Common myeloid progenitor, CD34-positive (primary cell): ENCODE measurements around the gene MOCS3.

ENCODE experiments used
- CTCF ChIA-PET: fragments of 350-600 bp; sonication (Branson Sonifier 250); formaldehyde crosslinking; loops from one replicate; lab custom pipeline; 2021; ENCODE audit warnings: antibody characterized with exemption; lab: Charles Lee
- POLR2A ChIA-PET: fragments of 350-600 bp; sonication (Branson Sonifier 250); formaldehyde crosslinking; loops from one replicate; lab custom pipeline; 2021; ENCODE audit warnings: antibody characterized with exemption; lab: Charles Lee
- DNase-seq, 3 donors: peaks; one replicate each; pipeline versions ENCODE4 v3.0.0 to v3.0.0-alpha.2; 2013
- H3K27ac ChIP-seq, 2 experiments: 1 replicate in 1 of 2; 2 replicates in 1 of 2; pipeline ENCODE4 v1.7.0; 2013; ENCODE audit warnings: inconsistent platforms in 2 of 2, low read length in 2 of 2, mild to moderate bottlenecking in 2 of 2, low read depth in 1 of 2, moderate library complexity in 1 of 2; ENCODE audit not compliant: severe bottlenecking in 2 of 2, insufficient read depth in 1 of 2, poor library complexity in 1 of 2
- H3K27me3 ChIP-seq, 5 experiments: replicated peaks in 2 of 5; 1 replicate in 3 of 5; 2 replicates in 2 of 5; pipeline versions ENCODE4 v1.6.1 to v1.7.0; 2013; ENCODE audit warnings: low read length in 4 of 5, mild to moderate bottlenecking in 2 of 5, moderate library complexity in 2 of 5, inconsistent platforms in 1 of 5; ENCODE audit not compliant: insufficient read depth in 5 of 5, control insufficient read depth in 4 of 5
- H3K36me3 ChIP-seq, 4 experiments: 1 replicate in 2 of 4; 2 replicates in 2 of 4; pipeline versions ENCODE4 v1.6.1 to v1.7.0; 2013; ENCODE audit warnings: low read length in 3 of 4, control low read depth in 1 of 4, mild to moderate bottlenecking in 1 of 4; ENCODE audit not compliant: control insufficient read depth in 4 of 4, insufficient read depth in 4 of 4
- H3K4me1 ChIP-seq, 4 experiments: 1 replicate in 3 of 4; 2 replicates in 1 of 4; pipeline versions ENCODE4 v1.6.1 to v1.7.1; 2013; ENCODE audit warnings: low read length in 3 of 4, mild to moderate bottlenecking in 3 of 4, control low read depth in 1 of 4, inconsistent platforms in 1 of 4, moderate library complexity in 1 of 4; ENCODE audit not compliant: control insufficient read depth in 4 of 4, insufficient read depth in 4 of 4; ENCODE audit errors: control extremely low read depth in 1 of 4
- H3K4me3 ChIP-seq, 7 experiments: 1 replicate in 4 of 7; 2 replicates in 3 of 7; pipeline versions ENCODE4 v1.5.1 to v1.7.0; 2013; ENCODE audit warnings: mild to moderate bottlenecking in 7 of 7, low read length in 6 of 7, moderate library complexity in 6 of 7, inconsistent platforms in 2 of 7, low read depth in 2 of 7, control low read depth in 1 of 7; ENCODE audit not compliant: insufficient read depth in 4 of 7, control insufficient read depth in 1 of 7; ENCODE audit errors: extremely low read depth in 1 of 7
- H3K9me3 ChIP-seq, 5 experiments: 1 replicate in 4 of 5; 2 replicates in 1 of 5; pipeline versions ENCODE4 v1.6.1 to v1.7.1; 2013; ENCODE audit warnings: low read length in 4 of 5, mild to moderate bottlenecking in 2 of 5, inconsistent platforms in 1 of 5, low read depth in 1 of 5, moderate library complexity in 1 of 5; ENCODE audit not compliant: control insufficient read depth in 4 of 5, insufficient read depth in 2 of 5; ENCODE audit errors: control extremely low read depth in 1 of 5
- WGBS: methylation state at CpG from one replicate; pipeline ENCODE4 v1.1.5; 2013; ENCODE audit not compliant: insufficient coverage; 5-methylcytosine and 5-hydroxymethylcytosine counted together

The MOCS3 gene

DNA sequence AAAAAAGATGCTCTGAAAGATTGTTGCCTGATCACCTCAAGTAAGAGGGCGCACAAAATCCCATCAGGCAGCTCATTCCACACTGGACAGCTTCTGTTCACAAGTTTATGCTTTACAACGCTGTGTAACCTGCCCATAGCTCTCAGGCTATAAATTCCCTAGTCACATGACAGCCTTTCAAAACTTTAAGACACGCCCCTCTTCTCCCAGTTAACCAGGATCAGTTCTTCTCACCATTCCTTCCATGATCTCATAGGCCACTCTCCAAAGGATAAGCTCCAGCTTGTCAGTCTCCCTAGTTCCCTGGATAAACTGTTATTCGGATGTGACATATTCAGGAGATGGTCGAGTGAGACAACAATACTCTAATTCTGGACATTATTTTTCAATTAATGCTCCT lies 42.4 kb upstream of the MOCS3 start:
- POLR2A ChIA-PET, result interaction anchor here (1.6 kb wide), 1 partner anchor 15 kb away, joined by 6 read pairs; the partner anchor contains the start of gene ADNP
- Histone ChIP-seq H3K4me3 (no peak overlapping the region), H3K36me3 (peaks cover 10 to 40% (median 16%) of the 10 kb centered on the region in 4 experiments), H3K27ac (peak overlapping the region in 1 of 2 experiments; percentile 45), H3K27me3 (no peaks in the 10 kb centered on the region), H3K9me3 (no peaks in the 10 kb centered on the region), H3K4me1 (peaks cover 2 to 26% (median 10%) of the 10 kb centered on the region in 4 experiments)
- 55% methylated on average over 3 of the region's 5 CpGs for WGBS
- DNase-seq, result no peak
- CTCF ChIA-PET, result interaction anchor here (0.9 to 3.9 kb wide), 5 partner anchors 10 to 124 kb away, joined by 3 to 29 read pairs (median 4); partner anchors contain the start of genes ADNP and BCAS4

DNA sequence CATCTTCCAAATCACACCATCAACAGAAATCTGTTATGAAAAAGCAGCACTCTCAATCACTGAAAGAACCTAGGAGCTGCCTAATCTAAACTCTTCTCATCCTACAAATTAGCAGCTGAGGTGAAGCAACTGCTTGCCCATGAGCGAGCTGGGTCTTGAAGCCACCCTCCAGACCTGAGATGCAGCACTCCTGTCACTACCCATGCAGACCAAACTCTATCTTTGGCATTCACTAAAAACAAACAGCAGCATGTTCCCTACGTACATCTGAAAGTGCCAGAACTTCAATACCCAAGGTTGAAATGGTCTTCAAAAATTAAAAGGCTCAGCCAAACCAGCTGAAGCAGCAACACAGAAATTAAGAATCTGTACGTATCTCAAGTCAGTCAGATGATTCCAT lies 41.7 kb upstream of the MOCS3 start:
- Histone ChIP-seq H3K4me3 (no peak overlapping the region), H3K4me1 (peaks cover 5 to 33% (median 12%) of the 10 kb centered on the region in 4 experiments), H3K36me3 (peaks cover 10 to 39% (median 16%) of the 10 kb centered on the region in 4 experiments), H3K27ac (peak overlapping the region in 1 of 2 experiments; percentile 45), H3K27me3 (no peaks in the 10 kb centered on the region), H3K9me3 (no peaks in the 10 kb centered on the region)
- 89% methylated on average over 2 of the region's 3 CpGs for WGBS
- DNase-seq, result no peak
- POLR2A ChIA-PET, result interaction anchor here (1.6 kb wide), 1 partner anchor 14 kb away, joined by 6 read pairs; the partner anchor contains the start of gene ADNP
- CTCF ChIA-PET, result interaction anchor here (1.0 to 3.9 kb wide), 4 partner anchors 9 to 124 kb away, joined by 3 to 29 read pairs (median 6); partner anchors contain the start of genes ADNP and BCAS4

DNA sequence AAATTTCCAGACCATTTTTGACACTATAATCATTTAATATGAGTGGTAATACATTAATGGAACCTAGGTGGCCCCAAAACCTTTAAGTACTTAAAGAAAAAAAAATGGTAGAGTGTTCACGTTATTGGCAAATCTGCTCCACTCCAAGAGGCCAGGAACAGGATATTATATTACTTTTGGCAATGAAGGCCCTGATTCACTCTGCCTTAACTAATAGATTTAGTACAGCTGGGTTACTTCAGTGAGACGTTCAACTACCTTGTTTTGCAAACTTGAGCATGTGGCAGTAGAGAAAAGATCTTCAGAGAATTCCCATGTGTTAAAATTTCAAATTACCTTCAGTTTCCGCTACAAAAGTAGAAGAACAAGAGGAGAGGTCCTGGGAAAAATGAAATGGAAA lies 40.2 kb upstream of the MOCS3 start:
- peaks cover 7 to 44% (median 15%) of the 10 kb centered on the region in 4 experiments for H3K36me3 ChIP-seq
- H3K9me3 ChIP-seq, result no peaks in the 10 kb centered on the region
- H3K4me1 ChIP-seq, result peaks cover 5 to 37% (median 13%) of the 10 kb centered on the region in 4 experiments
- POLR2A ChIA-PET, result interaction anchor here (0.7 to 1.4 kb wide), 2 partner anchors 9 to 10 kb away, joined by 3 to 7 read pairs; no protein-coding TSS in a partner anchor
- no peak overlapping the region for H3K4me3 ChIP-seq
- CTCF ChIA-PET, result interaction anchor here (0.7 to 5.3 kb wide), 3 partner anchors 8 to 22 kb away, joined by 3 to 33 read pairs (median 6); partner anchors contain the start of gene ADNP
- DNase-seq, result no peak
- WGBS, result 80% methylated on average over 1 of the region's 3 CpGs
- peak overlapping the region in 1 of 2 experiments; percentile 38 for H3K27ac ChIP-seq
- no peaks in the 10 kb centered on the region for H3K27me3 ChIP-seq

DNA sequence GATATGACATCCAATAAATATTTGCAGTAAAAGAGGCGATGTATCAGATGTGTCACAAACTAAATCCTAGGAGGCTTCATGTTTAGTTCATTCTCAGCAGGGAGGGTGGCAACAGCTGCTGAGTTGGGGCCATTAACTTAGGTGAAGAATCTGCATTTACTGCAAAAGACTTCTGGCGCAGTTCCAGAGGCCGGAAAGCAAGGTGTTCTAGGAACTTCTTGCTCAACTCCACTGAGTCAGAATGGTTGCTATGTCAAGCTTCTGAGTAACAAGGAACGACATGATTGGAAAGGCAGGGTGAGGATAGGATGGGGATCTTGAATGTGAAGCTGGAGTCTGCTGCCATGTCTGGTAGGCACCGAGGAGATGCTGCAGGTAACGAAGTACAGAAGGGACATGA lies 39.1 kb upstream of the MOCS3 start:
- no peaks in the 10 kb centered on the region for H3K9me3 ChIP-seq
- ChIA-PET CTCF (interaction anchor here (1.0 to 5.3 kb wide), 5 partner anchors 9 to 125 kb away, joined by 3 to 33 read pairs (median 6); partner anchors contain the start of genes ADNP and BCAS4), POLR2A (interaction anchor here (1.4 kb wide), 1 partner anchor 11 kb away, joined by 3 read pairs; no protein-coding TSS in a partner anchor)
- H3K4me3 ChIP-seq, result no peak overlapping the region
- DNase-seq, result no peak
- WGBS, result 90% methylated on average over 6 of the region's 6 CpGs
- peaks cover 5 to 39% (median 13%) of the 10 kb centered on the region in 4 experiments for H3K4me1 ChIP-seq
- peaks cover 7 to 42% (median 14%) of the 10 kb centered on the region in 4 experiments for H3K36me3 ChIP-seq
- H3K27me3 ChIP-seq, result no peaks in the 10 kb centered on the region
- no peak overlapping the region for H3K27ac ChIP-seq

DNA sequence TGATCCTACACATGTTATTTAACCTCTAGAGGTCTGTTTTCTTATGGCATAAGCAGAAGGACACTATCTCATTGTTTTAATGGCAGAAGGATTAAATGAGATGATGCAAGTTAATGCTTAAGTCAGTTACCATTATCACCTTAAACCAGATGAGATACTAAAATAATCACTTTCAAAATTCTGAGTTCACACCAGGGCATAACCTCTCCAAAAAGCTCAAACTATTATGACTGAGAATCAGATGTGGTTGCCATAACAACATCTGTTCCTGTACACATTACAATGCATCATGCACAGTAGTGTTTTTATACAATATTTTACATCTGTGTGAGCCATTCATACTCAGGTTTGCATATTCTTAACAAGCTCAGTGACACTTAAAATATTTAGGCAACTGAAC lies 37.6 kb upstream of the MOCS3 start:
- H3K9me3 ChIP-seq, result no peaks in the 10 kb centered on the region
- H3K27ac ChIP-seq, result peak overlapping the region; percentile 70 to 88
- peak; percentile 44 to 85 (median 71) for DNase-seq
- peaks cover 0 to 29% (median 11%) of the 10 kb centered on the region in 4 experiments for H3K4me1 ChIP-seq
- POLR2A ChIA-PET, result interaction anchor here (0.8 to 1.5 kb wide), 2 partner anchors 9 to 10 kb away, joined by 5 read pairs; partner anchors contain the start of gene ADNP
- H3K4me3 ChIP-seq, result no peak overlapping the region
- H3K36me3 ChIP-seq, result peaks cover 7 to 53% (median 16%) of the 10 kb centered on the region in 4 experiments
- no peaks in the 10 kb centered on the region for H3K27me3 ChIP-seq
- CTCF ChIA-PET, result interaction anchor here (1.0 to 5.3 kb wide), 6 partner anchors 9 to 130 kb away, joined by 3 to 33 read pairs (median 6); partner anchors contain the start of genes ADNP and BCAS4

DNA sequence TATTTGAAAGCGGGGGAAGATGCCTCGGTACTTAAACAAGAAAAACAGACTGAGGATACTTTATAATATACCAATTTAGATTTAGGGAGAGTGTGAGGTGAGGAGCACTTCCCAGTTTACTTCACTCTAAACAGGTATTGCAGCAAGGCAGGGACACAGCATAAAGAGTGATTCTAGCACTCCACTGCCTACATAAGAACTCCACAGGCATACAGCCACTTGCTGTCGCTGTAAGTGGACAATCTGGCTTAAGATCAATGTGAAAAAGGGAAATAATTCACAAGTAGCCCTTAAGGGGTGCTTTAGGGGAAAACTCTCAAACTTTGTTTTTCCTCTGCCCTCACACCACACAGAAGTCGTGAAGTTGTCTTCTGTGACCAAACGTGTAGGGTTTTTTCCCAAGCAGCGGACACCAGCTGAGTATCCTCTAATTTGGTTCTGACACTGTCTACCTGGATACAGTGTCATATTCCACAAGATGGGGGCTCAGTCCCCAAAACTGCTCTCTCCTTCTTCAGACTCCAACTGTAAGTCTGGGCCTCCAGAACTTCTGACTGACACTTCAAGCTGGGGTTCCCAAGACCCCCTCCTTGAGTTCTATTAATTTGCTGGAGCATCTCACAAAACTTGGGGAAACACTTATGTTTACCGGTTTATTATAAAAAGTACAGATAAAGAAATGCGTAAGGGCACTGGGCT lies 36.7 kb upstream of the MOCS3 start:
- 88% methylated on average over 4 of the region's 8 CpGs for WGBS

More for the DNA sequence above, 36.7 kb upstream of the MOCS3 start:
- peaks cover 5 to 54% (median 15%) of the 10 kb centered on the region in 4 experiments for H3K36me3 ChIP-seq
- H3K4me1 ChIP-seq, result peaks cover 0 to 27% (median 8%) of the 10 kb centered on the region in 4 experiments
- no peak overlapping the region for H3K4me3 ChIP-seq
- H3K27me3 ChIP-seq, result no peaks in the 10 kb centered on the region
- peak overlapping the region; percentile 70 to 88 for H3K27ac ChIP-seq
- POLR2A ChIA-PET, result interaction anchor here (0.7 to 1.5 kb wide), 3 partner anchors 9 to 13 kb away, joined by 5 read pairs; partner anchors contain the start of gene ADNP
- DNase-seq, result no peak
- CTCF ChIA-PET, result interaction anchor here (1.0 to 5.3 kb wide), 5 partner anchors 7 to 131 kb away, joined by 3 to 33 read pairs (median 5); partner anchors contain the start of gene ADNP
- H3K9me3 ChIP-seq, result no peaks in the 10 kb centered on the region
